Measurements from ENCODE around the gene CCDC47. TPM values are rescaled to one million over a fixed set of nuclear protein-coding genes. Genes with fewer than 3 reads are reported as not detected.

CCDC47 gene
- total RNA-seq, 2 donors from 2014 or later, result 124 to 161 TPM

GRCh38 chr17:63702721-63703015, 70.7 kb downstream of the CCDC47 start:
- intact Hi-C loops (cut with DNase I, micrococcal nuclease), result no loop called here
- DNase-seq, result no peak
- no peak for ATAC-seq

GRCh38 chr17:63701868-63702720, 71.3 kb downstream of the CCDC47 start:
- intact Hi-C loops (cut with DNase I, micrococcal nuclease), result no loop called here
- ATAC-seq (no peak), DNase-seq (peak in 1 of 2 donors; percentile 59)

GRCh38 chr17:63701456-63701820, 72.0 kb downstream of the CCDC47 start:
- intact Hi-C loops (cut with DNase I, micrococcal nuclease), result no loop called here
- ATAC-seq (no peak), DNase-seq (no peak)

- intact Hi-C loops (cut with DNase I, micrococcal nuclease), result no loop called here
- ATAC-seq, result peak; percentile 1
- peak in 1 of 2 donors; percentile 51 for DNase-seq
Observed at GRCh38 chr17:63700528-63701455, 72.6 kb downstream of the CCDC47 start.

GRCh38 chr17:63699638-63700527, 73.5 kb downstream of the CCDC47 start, which contains the start of gene LIMD2:
Gene LIMD2, minus strand, starts transcription at chr17:63700125. Its CDS starts 827 bp downstream, at chr17:63699298.
- ATAC-seq (peak; percentile 6), DNase-seq (peak in 1 of 2 donors; percentile 76)
- intact Hi-C loops (cut with DNase I, micrococcal nuclease), result no loop called here

GRCh38 chr17:63698886-63699637, 74.3 kb downstream of the CCDC47 start:
- intact Hi-C loops (cut with DNase I, micrococcal nuclease), result no loop called here
- peak; percentile 36 for ATAC-seq

GRCh38 chr17:63698381-63698885, 75.0 kb downstream of the CCDC47 start:
- DNase-seq (peak in 1 of 2 donors; percentile 36), ATAC-seq (peak; percentile 15)
- intact Hi-C loops (cut with DNase I, micrococcal nuclease), result no loop called here

More at GRCh38 chr17:63698886-63699637, 74.3 kb downstream of the CCDC47 start:
- peak in 1 of 2 donors; percentile 73 for DNase-seq

- ATAC-seq (peak; percentile 69), DNase-seq (peak; percentile 70 to 84)
- intact Hi-C loops (cut with DNase I, micrococcal nuclease), result no loop called here
Observed at GRCh38 chr17:63697341-63698286, 75.8 kb downstream of the CCDC47 start.

- DNase-seq (peak in 1 of 2 donors; percentile 31), ATAC-seq (peak; percentile 12)
- intact Hi-C loops (cut with DNase I, micrococcal nuclease), result no loop called here
Observed at GRCh38 chr17:63696381-63696961, 76.9 kb downstream of the CCDC47 start.

- ATAC-seq, result no peak
- intact Hi-C loops (cut with DNase I, micrococcal nuclease), result no loop called here
- no peak for DNase-seq
Observed at GRCh38 chr17:63695889-63696288, 77.5 kb downstream of the CCDC47 start.

Other genes with a start within 250 kb of the CCDC47 start
- 10 to 100 TPM; 74.0 to 91.2 TPM for gene DCAF7, start 223.1 kb downstream of the CCDC47 start, total RNA-seq
- 10 to 100 TPM; 36.0 to 39.6 TPM for gene TACO1, start 172.7 kb downstream of the CCDC47 start, total RNA-seq
- 10 to 100 TPM; 12.8 to 16.1 TPM for gene MAP3K3, start 151.2 kb downstream of the CCDC47 start, total RNA-seq
- gene LIMD2, start 73.5 kb downstream of the CCDC47 start, total RNA-seq, result 1 to 10 TPM; 3.7 to 8.5 TPM
- 10 to 100 TPM; 18.8 to 21.2 TPM for gene STRADA, start 31.8 kb downstream of the CCDC47 start, total RNA-seq
- 10 to 100 TPM; 86.5 to 93.6 TPM for gene DDX42, start 573 bp upstream of the CCDC47 start, total RNA-seq
- gene PSMC5, start 53.8 kb upstream of the CCDC47 start, total RNA-seq, result 10 to 100 TPM; 86.3 to 92.5 TPM
- 10 to 100 TPM; 25.9 to 28.4 TPM for gene FTSJ3, start 54.1 kb upstream of the CCDC47 start, total RNA-seq
- 10 to 100 TPM; 73.0 to 75.8 TPM for gene SMARCD2, start 69.1 kb upstream of the CCDC47 start, total RNA-seq
- gene CSH2, start 100.1 kb upstream of the CCDC47 start, total RNA-seq, result not detected
- gene GH2, start 108.3 kb upstream of the CCDC47 start, total RNA-seq, result not detected
- gene CSH1, start 123.0 kb upstream of the CCDC47 start, total RNA-seq, result not detected
- not detected for gene CSHL1, start 137.7 kb upstream of the CCDC47 start, total RNA-seq
- gene GH1, start 145.2 kb upstream of the CCDC47 start, total RNA-seq, result not detected
- gene CD79B, start 158.7 kb upstream of the CCDC47 start, total RNA-seq, result 1 to 10 TPM; 2.0 to 4.0 TPM
- gene SCN4A, start 199.3 kb upstream of the CCDC47 start, total RNA-seq, result under 1 TPM in 1 of 2 donors, not detected in 1; 0.20 TPM
- under 1 TPM in 1 of 2 donors, not detected in 1; 0.22 TPM for gene PRR29, start 224.8 kb upstream of the CCDC47 start, total RNA-seq
- gene ICAM2, start 247.0 kb upstream of the CCDC47 start, total RNA-seq, result 10 to 100 TPM in 1 of 2 donors, 1 to 10 TPM in 1; 6.9 to 11.5 TPM

Data from left colon (tissue), 2 donors.